DMS 273 treated with DMSO at 0.1 percent for 48 hours (cell line): ENCODE results near the gene SLC1A4.
"Not testable (repeated sequence)": the region's sequence is repeated elsewhere in the genome, so short reads cannot be mapped to it uniquely, and the experiment has no call there.

Experiments
- DNase-seq: peaks from one replicate; lab custom pipeline; 2025; lab: John Stamatoyannopoulos, UW

SLC1A4 gene

DNA sequence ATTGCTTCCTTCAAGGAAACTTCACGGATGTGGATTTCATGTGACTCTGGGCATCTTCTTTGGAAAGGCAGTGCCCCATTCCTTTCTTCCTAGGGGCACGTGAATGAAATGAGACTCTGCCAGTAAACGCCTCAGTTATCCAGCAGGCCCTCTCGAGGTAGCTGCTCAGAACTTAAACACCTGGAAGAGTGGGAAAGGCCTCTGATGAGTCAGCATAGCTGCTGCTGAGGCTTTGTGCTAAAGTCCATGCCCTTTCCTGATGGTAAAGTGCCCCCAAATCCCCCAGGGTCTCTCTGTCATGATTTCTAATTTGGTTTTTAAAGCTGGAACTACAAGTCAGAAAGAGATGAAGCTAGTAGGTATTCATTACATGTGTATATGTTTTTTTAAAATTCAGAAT is 3.8 kb downstream of the SLC1A4 start:
- DNase-seq, result no peak

DNA sequence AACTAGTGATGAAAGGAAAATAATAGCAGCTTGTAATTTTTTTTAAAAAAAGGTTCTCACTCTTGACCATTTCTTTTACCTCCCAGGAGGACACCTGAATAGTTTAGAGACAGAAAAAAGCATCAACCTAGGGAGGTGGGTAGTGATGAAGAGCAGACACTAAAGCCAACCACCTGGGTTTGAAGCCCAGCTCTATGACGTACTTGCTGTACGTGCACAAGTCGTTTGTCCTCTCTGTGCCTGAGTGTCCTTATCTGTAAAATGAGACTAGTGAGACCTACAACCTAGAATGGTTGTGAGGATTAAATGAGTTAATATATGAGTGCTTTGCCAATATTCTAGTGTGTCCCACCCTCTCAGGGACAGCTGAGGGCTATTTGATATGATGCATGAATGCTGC is 5.8 kb downstream of the SLC1A4 start:
- DNase-seq, result no peak

DNA sequence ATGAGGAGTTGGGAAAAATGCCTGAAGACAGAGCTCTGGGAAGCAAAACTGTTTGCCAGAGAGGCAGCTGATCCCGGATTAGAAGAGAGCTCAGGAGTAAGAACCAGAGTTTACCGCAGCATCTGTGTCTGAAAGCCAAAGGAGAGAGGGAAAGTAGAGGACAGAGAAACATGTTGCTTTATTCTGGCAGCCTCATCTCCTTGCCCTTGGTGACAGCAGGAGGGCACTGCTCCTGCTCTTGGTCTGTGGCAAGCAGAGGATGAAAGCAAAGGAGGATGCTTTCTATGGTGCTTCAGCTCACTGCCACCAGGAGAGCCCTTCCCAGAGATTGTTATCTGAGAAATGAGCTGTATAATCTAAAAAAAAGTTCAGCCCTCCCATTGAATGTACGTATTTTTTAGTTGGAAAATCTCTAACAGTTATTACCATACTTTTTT is 7.7 kb downstream of the SLC1A4 start:
- DNase-seq, result no peak

DNA sequence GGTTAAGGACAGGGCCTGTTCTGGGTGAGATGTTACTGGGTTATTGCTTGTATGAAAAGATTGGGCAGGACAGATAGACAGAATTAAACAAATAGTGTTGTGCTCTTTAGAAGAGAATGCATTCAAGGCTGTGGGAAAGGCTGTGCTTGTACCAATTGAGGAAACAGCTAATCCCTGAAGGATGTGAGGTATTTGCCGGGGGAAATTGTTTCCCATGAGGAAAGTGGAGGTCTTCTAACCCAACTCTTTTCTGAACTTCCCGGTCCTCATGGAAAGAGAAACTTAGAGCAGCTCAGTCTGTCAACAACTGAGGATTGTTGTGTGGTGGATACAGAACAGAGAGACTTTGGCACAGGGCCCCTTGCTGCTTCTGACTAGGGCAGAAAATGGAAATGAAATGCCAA is 9.5 kb downstream of the SLC1A4 start:
- DNase-seq, result no peak

DNA sequence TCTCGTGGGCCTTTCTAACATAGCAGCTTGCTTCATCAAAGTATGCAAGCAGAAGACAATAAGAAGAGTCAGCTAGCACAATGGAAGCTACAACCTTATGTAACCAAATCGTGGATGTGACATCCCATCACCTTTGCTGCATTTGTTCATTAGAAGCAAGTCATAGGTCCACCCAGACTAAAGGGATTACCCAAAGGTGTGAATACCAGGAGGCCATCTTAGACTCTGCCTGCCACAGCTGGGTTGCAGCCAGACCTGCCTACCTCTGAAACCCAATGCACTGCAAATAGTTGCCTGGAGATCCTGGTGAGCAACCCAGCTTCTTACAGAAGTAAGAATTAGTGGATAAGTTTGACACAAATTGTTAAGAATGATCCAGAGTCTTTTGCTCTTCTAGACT is 10.6 kb downstream of the SLC1A4 start:
- DNase-seq, result no peak

DNA sequence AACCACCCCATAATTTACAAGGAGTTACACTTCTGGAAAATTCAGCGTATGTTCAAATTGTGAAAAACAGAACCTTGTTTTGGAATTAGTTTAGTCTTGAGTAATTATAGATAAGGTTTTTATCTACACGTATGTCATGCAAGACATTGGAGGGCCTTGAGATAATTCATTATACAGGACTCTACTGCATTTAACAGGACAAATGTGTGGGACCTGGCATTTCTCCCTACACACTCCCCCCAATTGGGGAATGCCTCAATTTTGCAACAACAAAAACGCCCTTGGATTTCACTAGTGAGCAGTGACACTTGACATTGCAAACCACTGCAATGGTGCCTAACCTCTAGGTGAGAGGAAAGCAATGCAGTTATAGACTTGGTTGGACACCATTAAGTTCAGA is 11.4 kb downstream of the SLC1A4 start:
- no peak for DNase-seq

DNA sequence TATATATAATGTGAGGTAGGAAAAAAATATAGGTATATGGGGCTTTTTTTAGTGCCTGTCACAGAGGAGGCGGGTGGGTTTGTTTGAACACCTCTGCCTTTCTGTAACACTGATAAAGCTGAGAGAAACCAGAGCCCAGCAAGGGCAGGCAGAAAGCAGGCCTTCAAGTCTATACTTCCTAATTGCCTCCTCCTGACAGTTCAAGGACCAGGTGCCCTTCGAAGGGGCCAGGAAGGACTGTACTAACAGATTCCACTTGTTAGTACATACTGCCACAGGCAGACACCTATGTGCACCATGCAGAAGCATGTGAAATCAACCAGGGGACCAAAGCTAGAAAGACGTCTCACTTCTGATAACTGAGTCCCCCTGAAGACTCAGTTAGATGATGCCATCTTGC is 13.8 kb downstream of the SLC1A4 start:
- DNase-seq, result no peak

DNA sequence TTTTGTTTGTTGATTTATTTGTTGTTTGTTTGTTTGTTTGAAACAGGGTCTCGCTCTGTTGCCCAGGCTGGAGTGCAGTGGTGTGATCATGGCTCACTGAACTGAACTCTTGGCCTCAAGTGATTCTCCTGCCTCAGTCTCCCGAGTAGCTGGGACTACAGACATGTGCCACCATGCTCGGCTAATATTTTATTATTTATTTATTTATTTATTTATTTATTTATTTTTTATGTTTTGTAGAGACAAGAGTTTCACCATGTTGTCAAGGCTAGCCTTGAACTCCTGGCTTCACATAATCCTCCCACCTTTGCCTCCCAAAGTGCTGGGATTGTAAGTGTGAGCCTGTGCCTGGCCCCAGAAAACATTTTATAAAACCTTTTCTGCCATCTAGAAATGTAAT is 15.0 kb downstream of the SLC1A4 start:
- DNase-seq, result not testable (repeated sequence)

DNA sequence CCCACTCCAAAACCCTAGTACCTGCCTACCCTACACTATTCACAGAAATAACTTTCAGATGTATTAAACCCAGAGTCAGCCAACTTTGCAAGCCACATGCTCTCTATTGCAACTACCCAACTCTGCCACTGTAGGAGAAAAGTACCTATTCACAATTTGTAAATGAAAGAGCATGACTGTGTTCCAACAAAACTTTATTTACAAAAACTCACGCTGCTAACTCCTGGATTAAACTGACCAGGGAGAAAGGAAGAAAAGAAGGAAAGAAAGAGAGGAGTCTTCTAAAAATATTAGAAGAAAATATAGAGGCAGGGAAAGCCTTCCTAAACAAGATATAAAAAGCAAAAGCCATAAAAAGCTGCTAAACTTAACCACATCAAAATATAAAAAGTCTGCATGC is 24.6 kb downstream of the SLC1A4 start:
- DNase-seq, result no peak

DNA sequence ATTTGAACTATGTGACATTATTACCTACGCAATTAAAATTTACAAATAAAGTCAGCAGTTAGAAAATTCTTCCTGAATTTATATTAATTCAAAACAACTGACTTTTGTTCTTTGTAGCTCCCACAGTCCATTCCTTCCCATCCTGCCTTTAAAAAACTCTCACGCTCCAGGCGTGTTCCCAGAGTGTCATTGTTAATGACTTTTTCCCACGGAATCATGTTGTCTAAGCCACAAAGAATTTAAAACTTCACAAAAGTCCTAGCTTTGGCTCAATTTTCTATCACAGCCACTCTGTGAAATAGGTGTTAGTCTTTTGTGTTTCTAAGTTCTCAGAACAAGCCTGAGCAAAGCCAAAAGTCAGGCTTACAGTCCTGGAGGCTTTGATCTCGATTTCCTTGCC is 26.5 kb downstream of the SLC1A4 start:
- DNase-seq, result no peak

DNA sequence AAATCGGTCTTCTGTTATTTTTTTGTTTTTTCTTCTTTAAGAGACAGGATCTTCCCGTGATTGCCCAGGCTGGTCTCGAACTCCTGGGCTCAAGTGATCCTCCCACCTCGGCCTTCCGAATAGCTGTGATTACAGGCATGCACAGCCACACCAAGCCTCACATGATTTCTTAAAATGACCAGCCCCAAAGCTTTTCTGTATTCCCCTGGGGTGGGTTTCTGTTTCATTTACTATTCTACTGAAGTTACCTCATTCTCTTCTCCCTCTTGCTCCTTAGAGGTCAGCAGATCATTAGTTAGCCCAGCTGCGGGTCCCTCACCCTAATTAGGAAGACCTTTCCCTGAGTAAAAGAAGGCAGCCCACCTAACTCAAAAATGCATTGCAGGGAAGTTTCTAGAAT is 27.6 kb downstream of the SLC1A4 start:
- DNase-seq, result no peak

DNA sequence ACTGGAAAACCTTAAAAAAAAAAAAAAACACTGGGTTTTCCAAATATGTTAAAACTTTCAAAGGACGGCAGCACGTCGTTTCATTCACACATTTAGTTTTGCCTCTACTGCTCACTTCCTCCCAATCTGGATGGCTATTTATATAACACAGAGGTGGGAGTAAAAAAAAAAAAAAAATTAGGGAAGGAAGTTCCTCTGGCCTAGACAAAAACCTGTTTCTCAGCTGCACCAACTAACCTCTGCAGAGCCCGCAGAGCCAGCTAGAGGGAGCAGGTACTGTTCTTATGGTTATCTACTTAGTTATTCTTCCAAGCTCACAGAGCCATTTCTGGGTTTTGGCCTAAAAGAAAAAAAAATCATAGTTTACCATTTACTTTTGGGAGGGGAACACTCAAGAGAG is 28.1 kb downstream of the SLC1A4 start:
- no peak for DNase-seq

DNA sequence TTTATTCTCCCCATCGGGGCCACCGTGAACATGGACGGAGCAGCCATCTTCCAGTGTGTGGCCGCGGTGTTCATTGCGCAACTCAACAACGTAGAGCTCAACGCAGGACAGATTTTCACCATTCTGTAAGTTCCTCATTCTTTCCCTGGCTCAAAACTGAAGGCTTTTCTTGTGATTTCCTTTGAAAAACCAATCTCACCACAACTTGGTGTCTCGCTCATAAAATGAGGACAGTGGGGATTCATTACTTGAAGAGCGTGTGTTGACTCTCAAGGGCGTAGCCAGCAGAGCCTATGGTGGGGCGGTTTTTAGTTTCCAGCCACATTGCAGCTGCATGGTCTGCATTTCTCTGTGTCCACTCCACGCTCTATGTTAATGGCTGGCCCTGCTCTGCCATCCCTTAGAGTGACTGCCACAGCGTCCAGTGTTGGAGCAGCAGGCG is 29.0 kb downstream of the SLC1A4 start:
- DNase-seq, result no peak

DNA sequence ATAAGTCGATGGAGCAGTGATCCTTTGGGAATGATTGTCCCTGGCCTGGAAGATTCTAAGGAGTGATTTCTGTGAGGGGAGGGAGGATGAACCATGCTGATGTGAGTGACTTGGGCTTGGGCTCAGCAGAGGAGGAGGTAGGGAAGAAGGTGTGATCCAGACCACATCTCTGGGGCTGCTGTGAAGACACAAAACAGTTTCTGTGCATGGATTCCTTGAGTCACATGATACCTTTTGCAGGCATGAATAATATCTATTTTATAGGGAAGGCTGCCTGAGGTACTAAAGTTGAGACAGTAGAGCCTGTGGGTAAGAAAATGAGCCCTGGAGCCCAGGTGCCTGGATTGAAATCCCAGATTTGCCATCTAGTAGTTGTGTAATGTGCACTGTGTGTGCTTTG is 29.8 kb downstream of the SLC1A4 start:
- no peak for DNase-seq

DNA sequence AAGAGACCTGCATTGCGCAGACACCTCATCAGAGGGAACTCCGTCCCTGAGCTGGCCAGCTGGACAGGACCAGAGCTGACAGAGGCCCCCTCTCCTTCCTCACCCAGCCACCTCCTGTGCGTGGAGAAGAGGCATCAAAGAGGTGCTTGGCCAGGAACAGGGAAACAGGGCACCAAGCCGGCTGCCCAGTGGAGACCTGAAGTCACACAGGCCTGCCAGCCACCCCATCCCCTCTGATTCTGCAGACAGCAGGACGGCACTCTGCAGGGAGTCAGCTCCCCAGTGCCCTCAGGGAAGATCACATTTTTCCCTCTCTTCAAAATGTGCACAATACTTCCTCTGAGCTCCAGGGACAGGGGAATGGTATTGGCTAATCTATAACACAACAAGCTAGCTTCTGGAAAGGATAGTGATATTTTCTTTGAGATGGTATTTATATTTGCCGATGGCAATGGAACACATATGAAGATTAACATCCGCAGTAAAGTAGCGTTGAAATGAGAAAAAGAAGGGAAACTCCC is 30.5 kb downstream of the SLC1A4 start:
- no peak for DNase-seq

DNA sequence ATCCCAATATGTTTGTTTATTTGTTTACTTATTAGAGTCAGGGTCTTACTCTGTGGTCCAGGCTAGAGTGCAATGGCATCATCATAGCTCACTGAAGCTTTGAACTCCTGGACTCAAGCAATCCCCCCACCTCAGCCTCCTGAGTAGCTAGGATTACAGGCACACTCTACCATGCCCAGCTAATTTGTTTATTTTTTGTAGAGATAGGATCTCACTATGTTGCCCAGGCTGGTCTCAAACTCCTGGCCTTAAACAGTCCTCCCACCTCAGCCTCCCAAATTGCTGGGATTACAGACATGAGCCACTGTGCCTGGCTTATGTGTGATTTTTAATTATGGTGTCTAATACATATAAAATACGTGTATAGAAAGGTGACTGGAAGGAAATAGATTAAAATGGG is 31.1 kb downstream of the SLC1A4 start:
- not testable (repeated sequence) for DNase-seq

DNA sequence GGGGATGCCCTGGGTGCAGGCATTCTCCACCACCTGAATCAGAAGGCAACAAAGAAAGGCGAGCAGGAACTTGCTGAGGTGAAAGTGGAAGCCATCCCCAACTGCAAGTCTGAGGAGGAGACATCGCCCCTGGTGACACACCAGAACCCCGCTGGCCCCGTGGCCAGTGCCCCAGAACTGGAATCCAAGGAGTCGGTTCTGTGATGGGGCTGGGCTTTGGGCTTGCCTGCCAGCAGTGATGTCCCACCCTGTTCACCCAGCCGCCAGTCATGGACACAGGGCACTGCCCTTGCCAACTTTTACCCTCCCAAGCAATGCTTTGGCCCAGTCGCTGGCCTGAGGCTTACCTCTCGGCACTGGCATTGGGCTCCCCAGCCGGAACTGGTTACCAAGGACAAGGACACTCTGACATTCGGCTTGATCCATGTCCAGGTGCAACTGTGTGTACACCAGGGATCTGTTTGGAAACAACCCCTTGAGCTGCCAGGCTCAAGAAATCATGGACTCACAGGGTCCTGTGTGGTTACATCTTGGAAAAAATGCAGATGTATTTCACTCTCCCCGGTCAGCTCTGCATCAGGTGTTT is 31.8 kb downstream of the SLC1A4 start:
- DNase-seq, result no peak

DNA sequence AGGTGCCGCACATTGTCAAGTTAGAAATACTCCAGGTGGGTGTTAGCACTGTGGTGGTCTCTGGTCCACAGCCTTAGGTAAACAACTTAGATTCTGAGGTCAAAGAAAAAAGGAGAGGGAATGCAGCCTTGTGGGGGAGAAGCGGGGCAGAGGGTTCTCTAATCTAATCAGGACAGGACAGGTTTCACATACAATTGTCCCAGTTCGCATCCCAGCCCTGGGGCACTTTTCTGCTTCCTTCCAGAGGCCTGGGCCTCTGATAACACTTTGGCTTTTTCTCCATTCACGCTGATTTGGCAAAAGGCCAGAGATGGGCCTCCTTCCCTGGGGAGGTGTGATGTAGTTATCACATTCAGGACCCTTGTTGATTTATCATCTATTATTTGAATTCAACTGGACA is 32.5 kb downstream of the SLC1A4 start:
- no peak for DNase-seq

DNA sequence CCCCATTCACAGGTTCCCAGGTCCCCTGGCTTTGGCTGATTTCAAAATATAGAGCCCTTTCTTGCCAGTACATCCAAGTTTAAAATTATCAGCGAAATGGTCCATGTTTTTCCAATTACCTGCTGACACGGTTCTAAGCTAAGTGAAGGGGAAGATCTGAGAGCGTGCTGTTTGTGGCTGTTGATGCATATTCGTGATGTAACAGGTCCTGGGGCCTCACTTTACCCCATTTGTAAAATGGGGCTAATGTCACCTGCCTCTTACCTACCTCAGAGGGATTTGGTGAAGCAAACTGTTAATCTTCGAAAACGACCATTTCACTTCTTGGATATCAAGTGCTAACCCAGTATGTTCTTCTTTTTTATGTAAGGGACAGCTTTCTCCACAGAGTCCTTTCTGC is 33.0 kb downstream of the SLC1A4 start:
- DNase-seq, result no peak

DNA sequence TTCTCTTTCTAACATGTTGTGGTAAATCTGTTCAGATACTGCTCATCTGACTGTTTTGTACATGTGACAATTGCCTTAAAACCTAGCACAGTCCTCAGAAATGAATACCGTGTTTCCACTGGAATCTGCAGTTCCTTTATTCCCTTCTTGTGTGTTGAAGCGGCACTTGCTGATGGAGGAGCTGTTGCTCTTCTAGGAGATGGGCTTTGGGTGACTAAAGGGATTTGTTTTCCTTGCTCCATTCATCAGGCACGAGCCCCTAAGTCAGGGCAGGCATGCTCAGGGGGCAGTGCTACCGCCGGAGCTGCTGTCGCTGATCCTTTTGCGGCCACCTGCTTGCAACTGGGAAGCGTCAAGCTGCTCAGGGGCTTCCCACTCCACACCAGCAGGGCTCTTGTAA is 34.5 kb downstream of the SLC1A4 start:
- DNase-seq, result no peak

DNA sequence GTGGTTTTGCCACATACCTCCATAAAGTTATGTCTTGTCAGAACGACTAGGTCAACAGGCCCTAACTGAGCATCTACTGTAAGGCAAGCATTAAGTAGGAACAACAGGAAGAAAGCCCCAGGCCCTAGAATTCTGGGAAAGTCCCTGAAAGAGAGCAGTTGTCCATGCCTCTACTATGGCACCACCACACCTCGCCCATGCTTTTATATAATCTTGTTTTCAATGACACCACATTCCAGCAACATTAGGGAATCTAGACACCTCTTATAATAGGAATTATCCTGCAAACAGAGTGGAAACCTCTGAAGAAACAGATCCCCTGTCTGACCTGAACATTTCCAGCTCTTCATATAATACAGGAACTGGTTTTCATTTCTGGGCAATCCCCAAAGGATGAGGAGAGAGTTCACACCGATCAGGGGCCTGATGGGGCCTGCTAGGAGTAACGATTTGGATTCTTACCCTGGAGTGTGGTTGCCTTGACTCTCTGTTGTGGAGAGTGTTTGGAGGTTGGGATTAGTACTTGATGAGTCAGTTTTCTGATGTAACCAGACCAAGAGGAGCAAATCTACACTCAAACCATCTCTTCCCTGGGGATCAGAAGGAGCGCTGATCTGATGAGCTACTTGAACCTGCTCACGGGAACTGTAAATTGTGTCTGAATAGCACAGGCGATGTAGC is 35.1 kb downstream of the SLC1A4 start:
- no peak for DNase-seq

DNA sequence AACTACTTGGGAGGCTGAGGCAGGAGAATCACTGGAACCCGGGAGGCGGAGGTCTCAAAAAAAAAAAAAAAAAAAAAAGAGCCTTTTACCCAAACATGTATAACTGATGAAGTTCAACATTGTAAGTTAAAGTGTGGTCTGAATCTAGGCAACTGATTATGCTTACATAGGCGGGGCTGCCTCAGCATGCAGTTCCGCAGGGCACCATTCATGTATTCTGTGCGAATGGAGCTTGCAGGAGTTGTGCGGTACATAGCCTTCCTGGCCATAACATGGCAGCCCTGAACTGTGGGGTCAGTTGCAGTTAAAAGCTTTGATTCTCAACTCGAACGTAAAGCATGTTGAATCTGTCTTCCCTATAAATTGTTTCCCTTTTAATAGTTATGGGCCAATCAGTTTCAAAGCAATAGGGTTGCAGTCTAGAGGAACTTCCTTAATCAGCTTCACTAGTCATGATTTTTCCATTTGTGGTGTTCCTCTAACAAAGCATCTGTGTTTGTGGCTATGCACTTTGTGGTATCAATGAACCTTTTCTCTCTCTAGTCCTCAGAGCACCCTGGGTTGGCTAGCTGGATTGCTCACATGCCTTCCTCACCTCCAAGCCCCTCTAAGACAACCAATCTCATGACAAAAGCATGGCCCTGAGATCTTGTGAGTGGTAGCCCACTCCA is 36.4 kb downstream of the SLC1A4 start:
- no peak for DNase-seq

DNA sequence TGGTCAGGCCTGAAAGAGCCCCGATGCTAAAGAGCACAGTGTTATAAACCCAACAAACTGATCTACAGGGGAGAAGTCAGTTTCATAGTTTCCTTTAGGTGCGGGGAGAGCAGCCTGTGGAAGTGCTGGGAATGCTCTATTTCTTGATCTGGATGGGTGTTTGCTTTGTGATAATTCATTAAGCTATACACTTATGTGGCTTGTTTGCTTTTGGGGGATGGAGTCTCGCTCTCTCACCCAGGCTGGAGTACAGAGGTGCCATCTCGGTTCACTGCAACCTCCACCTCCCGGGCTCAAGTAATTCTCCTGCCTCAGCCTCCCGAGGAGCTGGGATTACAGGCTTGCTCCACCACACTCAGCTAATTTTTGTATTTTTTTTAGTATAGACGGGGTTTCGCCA is 37.0 kb downstream of the SLC1A4 start:
- no peak for DNase-seq
